ENCODE results near the gene RBBP5.

Gene RBBP5

DNA sequence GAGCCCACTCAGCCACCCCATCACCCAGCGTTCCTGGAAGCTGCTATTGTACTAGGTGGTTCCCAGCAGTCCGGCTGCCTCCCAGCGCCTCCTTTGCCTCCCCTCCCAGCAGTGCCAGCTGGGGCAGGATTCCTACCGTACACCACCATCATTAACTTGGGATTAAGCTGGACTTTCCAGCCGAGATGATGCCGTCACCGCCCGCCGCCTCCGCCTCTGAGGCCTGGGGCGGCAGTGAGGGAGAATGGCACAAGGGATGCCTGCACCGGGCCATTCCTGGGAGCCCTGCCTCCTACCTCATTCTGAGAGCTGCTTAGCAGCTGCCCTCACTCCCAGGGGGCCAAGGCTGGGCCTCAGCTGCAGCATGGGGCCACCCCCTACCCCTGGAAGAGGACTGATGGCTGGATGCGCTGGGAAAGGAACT is 65.6 kb downstream of the RBBP5 start:
- no peak for DNase-seq (ENCODE audit: low read depth)
- TF ChIP-seq, protein P1, sequence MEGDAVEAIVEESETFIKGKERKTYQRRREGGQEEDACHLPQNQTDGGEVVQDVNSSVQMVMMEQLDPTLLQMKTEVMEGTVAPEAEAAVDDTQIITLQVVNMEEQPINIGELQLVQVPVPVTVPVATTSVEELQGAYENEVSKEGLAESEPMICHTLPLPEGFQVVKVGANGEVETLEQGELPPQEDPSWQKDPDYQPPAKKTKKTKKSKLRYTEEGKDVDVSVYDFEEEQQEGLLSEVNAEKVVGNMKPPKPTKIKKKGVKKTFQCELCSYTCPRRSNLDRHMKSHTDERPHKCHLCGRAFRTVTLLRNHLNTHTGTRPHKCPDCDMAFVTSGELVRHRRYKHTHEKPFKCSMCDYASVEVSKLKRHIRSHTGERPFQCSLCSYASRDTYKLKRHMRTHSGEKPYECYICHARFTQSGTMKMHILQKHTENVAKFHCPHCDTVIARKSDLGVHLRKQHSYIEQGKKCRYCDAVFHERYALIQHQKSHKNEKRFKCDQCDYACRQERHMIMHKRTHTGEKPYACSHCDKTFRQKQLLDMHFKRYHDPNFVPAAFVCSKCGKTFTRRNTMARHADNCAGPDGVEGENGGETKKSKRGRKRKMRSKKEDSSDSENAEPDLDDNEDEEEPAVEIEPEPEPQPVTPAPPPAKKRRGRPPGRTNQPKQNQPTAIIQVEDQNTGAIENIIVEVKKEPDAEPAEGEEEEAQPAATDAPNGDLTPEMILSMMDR (IDR thresholded peaks at IDR 0.05; ENCODE audit: low read length, missing control alignments) = no peak

DNA sequence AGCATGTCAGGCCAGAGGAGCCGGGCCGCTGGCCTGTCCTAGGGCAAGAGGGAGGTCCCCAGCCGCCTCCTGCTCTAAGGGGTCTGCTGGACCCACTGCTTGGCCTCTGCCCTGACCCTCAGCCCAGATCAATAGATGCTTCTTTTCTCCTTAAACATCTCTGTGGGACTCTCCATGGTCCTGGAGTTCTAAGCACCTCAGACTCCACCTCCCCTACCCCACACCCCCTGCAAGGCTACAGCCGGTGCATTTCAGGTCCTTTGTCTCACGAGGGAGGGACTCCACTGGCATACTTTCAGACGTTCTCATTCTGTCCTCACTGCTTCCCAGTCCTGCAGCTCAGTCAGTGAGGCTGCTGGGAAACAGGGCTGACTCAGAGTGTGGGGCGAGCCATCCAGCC is 67.8 kb downstream of the RBBP5 start:
- TF ChIP-seq, protein P1 (IDR thresholded peaks at IDR 0.05; ENCODE audit: low read length, missing control alignments) = no peak
- DNase-seq (ENCODE audit: low read depth) = no peak
- no peak overlapping the region for H3K4me3 ChIP-seq (replicated peaks; ENCODE audit: low read depth, low read length)

More for the DNA sequence above, 65.6 kb downstream of the RBBP5 start:
- H3K4me3 ChIP-seq (replicated peaks; ENCODE audit: low read depth, low read length) = no peak overlapping the region

DNA sequence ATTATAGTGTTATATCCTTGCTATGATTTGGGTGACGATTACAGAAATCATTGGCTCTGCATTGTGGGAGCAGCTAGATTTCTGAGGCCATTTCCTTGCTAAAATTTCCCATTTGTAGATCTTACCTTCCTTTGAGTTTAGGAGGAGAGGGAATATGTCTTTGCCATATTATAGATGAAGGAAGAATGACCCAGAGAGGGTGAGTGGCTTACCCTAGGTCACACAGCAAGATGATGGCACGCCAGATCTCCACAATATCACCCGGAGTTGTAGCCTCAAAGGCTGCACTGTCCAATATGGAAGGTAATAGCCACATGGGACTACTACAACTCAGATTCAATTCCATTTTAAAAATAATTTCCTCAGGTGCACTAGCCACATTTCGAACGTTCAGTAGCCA is 68.5 kb downstream of the RBBP5 start:
- H3K4me3 ChIP-seq (replicated peaks; ENCODE audit: low read depth, low read length) = no peak overlapping the region
- TF ChIP-seq, protein P1 (IDR thresholded peaks at IDR 0.05; ENCODE audit: low read length, missing control alignments) = no peak
- DNase-seq (ENCODE audit: low read depth) = no peak

DNA sequence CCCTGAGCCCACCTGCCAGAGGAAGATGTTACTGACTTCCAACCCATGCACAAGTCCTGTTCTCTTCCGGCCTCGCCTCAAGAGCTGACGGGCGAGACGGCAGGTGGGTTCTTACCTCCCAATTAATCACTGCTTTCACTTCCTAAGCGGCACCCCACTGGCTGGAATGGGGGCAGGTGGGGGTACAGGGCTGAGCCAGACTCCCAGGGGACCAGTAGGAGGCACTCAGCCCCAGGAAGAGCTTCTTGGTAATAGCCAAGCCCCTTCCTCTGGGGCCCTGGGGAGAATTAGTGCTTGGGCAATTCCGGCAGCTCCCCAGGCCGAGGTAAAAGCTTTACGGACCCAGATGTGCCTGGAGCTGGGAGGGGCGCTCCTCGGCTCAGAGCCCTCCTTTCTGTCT is 69.1 kb downstream of the RBBP5 start:
- TF ChIP-seq, protein P1 (IDR thresholded peaks at IDR 0.05; ENCODE audit: low read length, missing control alignments) = no peak
- no peak for DNase-seq (ENCODE audit: low read depth)
- H3K4me3 ChIP-seq (replicated peaks; ENCODE audit: low read depth, low read length) = no peak overlapping the region

DNA sequence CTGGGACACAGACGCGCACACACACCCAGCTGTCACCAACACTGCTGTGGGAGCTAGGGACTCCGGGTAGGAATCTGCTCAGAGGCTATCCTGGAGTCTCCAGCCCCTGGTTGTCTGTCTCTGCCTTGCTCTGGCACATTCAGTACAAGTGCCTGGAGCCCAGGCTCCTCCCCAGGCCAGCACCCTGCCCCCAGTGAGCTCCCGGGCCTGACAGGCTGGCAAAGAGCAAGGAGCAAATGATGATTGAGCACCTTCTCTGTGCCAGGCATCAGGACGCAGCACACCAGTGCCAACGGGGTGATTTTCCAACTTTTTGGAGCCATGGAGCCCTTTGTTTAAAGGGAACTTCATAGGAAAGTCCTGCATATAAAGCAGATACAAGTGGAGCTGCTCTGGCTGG is 72.3 kb downstream of the RBBP5 start:
- TF ChIP-seq, protein P1 (IDR thresholded peaks at IDR 0.05; ENCODE audit: low read length, missing control alignments) = no peak
- H3K4me3 ChIP-seq (replicated peaks; ENCODE audit: low read depth, low read length) = no peak overlapping the region
- no peak for DNase-seq (ENCODE audit: low read depth)

DNA sequence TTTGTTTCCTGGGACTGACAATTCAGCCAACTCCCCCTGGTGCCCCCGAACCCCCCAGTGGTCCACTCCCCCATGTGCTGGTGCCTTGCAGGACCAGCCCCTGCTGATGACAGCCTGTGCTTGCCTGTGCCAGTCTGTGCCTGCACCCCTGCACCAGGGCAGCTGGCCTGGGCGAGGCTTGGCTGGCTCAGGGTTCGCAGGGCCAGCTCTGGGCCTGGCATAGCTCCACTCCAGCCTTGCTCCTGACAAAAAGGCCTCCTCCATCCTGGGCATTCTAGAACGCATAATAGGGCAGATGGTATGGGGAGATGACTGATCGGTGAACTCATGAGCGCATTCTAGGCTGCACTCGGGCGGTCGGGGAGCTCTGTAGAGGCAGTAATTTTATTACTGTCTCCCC is 73.4 kb downstream of the RBBP5 start:
- no peak for DNase-seq (ENCODE audit: low read depth)
- TF ChIP-seq, protein P1 (IDR thresholded peaks at IDR 0.05; ENCODE audit: low read length, missing control alignments) = no peak
- no peak overlapping the region for H3K4me3 ChIP-seq (replicated peaks; ENCODE audit: low read depth, low read length)

DNA sequence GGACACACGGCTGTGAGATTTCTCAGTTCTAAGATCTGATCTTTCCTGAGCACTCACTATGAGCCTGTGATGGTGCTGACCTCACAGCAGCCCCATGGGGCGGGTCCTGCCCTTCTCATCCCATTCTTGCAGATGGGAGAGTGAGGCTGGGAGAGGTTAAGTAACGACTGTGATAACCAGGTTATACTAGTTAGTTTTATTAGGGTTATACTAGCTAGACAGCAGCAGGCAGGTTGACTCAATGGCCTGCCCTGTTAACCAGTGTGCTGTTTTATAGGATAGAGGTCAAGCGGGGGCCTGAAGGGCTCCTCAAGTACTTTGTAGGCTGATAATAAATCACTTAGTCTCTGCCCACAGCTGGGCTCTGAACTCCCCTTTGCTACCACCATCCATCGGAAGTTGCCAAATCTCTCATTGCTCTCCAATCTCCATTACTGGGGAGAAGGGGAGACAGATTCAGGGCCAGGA is 74.0 kb downstream of the RBBP5 start:
- DNase-seq (ENCODE audit: low read depth) = no peak
- TF ChIP-seq, protein P1 (IDR thresholded peaks at IDR 0.05; ENCODE audit: low read length, missing control alignments) = no peak
- H3K4me3 ChIP-seq (replicated peaks; ENCODE audit: low read depth, low read length) = no peak overlapping the region
